Endometrium (tissue), 2 donors: Measurements from ENCODE around the gene EIF4G1.

Source experiments
- FAIRE-seq: peaks from 2 replicates; lab custom pipeline; 2012; peaks lifted over from hg19 to GRCh38; lab: Jason Lieb, UNC
- donor health status: control.
- donor health status: control.

Gene EIF4G1

GRCh38 chr3:184368116-184368515 is 53.7 kb downstream of the EIF4G1 start:
- FAIRE-seq: no peak

- no peak for FAIRE-seq
Measured at GRCh38 chr3:184368586-184369183, 54.3 kb downstream of the EIF4G1 start.

- FAIRE-seq: no peak
Measured at GRCh38 chr3:184371570-184372018, 57.2 kb downstream of the EIF4G1 start.

- FAIRE-seq: no peak
Measured at GRCh38 chr3:184372296-184372821, 58.0 kb downstream of the EIF4G1 start.

GRCh38 chr3:184372911-184373310 is 58.5 kb downstream of the EIF4G1 start:
- FAIRE-seq: no peak

GRCh38 chr3:184373422-184373821 is 59.0 kb downstream of the EIF4G1 start:
- no peak for FAIRE-seq

- FAIRE-seq: no peak
Measured at GRCh38 chr3:184375747-184376461, 61.5 kb downstream of the EIF4G1 start.

- no peak for FAIRE-seq
Measured at GRCh38 chr3:184377374-184377773, 63.0 kb downstream of the EIF4G1 start.

- no peak for FAIRE-seq
Measured at GRCh38 chr3:184377882-184378445, 63.6 kb downstream of the EIF4G1 start, which contains the start of gene THPO. Gene THPO, minus strand, starts transcription at chr3:184378207. Its CDS starts 1,948 bp downstream, at chr3:184376259.

GRCh38 chr3:184378651-184379357 is 64.4 kb downstream of the EIF4G1 start:
- FAIRE-seq: no peak

- FAIRE-seq: no peak
Measured at GRCh38 chr3:184379358-184380184, 65.2 kb downstream of the EIF4G1 start, which contains the start of gene CHRD. Gene CHRD, plus strand, starts transcription at chr3:184380054. Its CDS starts 265 bp downstream, at chr3:184380319.

- no peak for FAIRE-seq
Measured at GRCh38 chr3:184380185-184380626, 65.8 kb downstream of the EIF4G1 start.

GRCh38 chr3:184380627-184381260 is 66.3 kb downstream of the EIF4G1 start:
- no peak for FAIRE-seq

GRCh38 chr3:184381261-184382224 is 67.1 kb downstream of the EIF4G1 start:
- FAIRE-seq: no peak

GRCh38 chr3:184382326-184383032 is 68.1 kb downstream of the EIF4G1 start:
- no peak for FAIRE-seq

- FAIRE-seq: no peak
Measured at GRCh38 chr3:184383033-184383740, 68.8 kb downstream of the EIF4G1 start.

- no peak for FAIRE-seq
Measured at GRCh38 chr3:184384342-184384741, 69.9 kb downstream of the EIF4G1 start.
